ENCODE results near the gene ARID1A. TPM values are rescaled to one million over a fixed set of nuclear protein-coding genes. Genes with fewer than 3 reads are reported as not detected.
A peak's percentile ranks its signal among the peaks of the same experiment; 100 is the strongest.

ARID1A gene
- total and polyA plus RNA-seq, 2 donors (not counting 3 experiments of a cell fraction or from before 2014, with no cell fraction given): 36.9 to 77.2 TPM

DNA sequence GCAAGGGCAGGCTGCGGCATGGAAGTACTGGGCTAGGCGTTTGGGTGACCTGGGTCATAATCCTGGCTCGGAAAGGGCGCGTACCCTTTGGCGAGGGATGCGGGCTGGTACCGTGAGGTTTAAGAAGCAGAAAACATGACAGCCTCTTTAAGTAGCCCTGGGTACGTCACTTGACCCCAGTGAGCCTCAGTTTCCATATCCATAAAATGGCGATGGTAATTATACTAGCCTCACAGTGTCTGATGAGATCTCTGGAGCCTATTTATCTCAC, 92.6 kb downstream of the ARID1A start:
- dilution Hi-C loops (cut with MboI; ENCODE audit: extremely low pct_ligation_motif_present, low sequenced_read_pairs) (loop anchor here (5.0 kb wide), 1 partner anchor 86 kb away; no protein-coding TSS in a partner anchor), intact Hi-C loops (cut with micrococcal nuclease) (loop anchor here (2.0 kb wide), 1 partner anchor 288 kb away; no protein-coding TSS in a partner anchor)
- DNase-seq (ENCODE audit: low read depth, low spot score): no peak
- TF ChIP-seq, protein P1, sequence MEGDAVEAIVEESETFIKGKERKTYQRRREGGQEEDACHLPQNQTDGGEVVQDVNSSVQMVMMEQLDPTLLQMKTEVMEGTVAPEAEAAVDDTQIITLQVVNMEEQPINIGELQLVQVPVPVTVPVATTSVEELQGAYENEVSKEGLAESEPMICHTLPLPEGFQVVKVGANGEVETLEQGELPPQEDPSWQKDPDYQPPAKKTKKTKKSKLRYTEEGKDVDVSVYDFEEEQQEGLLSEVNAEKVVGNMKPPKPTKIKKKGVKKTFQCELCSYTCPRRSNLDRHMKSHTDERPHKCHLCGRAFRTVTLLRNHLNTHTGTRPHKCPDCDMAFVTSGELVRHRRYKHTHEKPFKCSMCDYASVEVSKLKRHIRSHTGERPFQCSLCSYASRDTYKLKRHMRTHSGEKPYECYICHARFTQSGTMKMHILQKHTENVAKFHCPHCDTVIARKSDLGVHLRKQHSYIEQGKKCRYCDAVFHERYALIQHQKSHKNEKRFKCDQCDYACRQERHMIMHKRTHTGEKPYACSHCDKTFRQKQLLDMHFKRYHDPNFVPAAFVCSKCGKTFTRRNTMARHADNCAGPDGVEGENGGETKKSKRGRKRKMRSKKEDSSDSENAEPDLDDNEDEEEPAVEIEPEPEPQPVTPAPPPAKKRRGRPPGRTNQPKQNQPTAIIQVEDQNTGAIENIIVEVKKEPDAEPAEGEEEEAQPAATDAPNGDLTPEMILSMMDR (IDR thresholded peaks at IDR 0.05; ENCODE audit: extremely low read depth in 1 of 2, insufficient read depth in 1 of 2, low read depth in 1 of 2, low read length in 2 of 2): no peak
- TF ChIP-seq POLR2A (IDR thresholded peaks at IDR 0.05; ENCODE audit: low read depth, low read length) (no peak), MYC (IDR thresholded peaks at IDR 0.05; ENCODE audit: low read depth, low read length) (no peak), GATA2 (IDR thresholded peaks at IDR 0.05; ENCODE audit: insufficient read depth, insufficient read length, low read depth, low read length) (no peak), FOS (IDR thresholded peaks at IDR 0.05; ENCODE audit: borderline replicate concordance, insufficient read depth, low read length) (no peak), MAX (IDR thresholded peaks at IDR 0.05; ENCODE audit: insufficient read depth, insufficient read length) (no peak), EZH2 (IDR thresholded peaks at IDR 0.05; ENCODE audit: borderline replicate concordance, low read depth, low read length, severe bottlenecking) (no peak), JUN (IDR thresholded peaks at IDR 0.05; ENCODE audit: borderline replicate concordance, insufficient read depth, insufficient read length, low read depth) (no peak), POLR2AphosphoS5 (IDR thresholded peaks at IDR 0.05; ENCODE audit: insufficient read depth, low read depth, low read length) (no peak)
- no peaks in the 10 kb centered on the region for H3K79me2 ChIP-seq (ENCODE audit: control insufficient read depth, insufficient read depth, low read length)
- H3K9ac ChIP-seq (replicated peaks; ENCODE audit: extremely low read depth, insufficient read depth, low read length): peak overlapping the region; percentile 85
- H3K9me3 ChIP-seq (replicated peaks; ENCODE audit: control insufficient read depth, insufficient read depth, low read length): no peaks in the 10 kb centered on the region
- peak overlapping the region; percentile 51 to 76 (median 52) for H3K4me3 ChIP-seq (replicated peaks in 1 of 3; ENCODE audit: insufficient read depth in 1 of 3, low read depth in 1 of 3, low read length in 3 of 3)
- peaks cover 45% of the 10 kb centered on the region for H3K4me1 ChIP-seq (ENCODE audit: control insufficient read depth, extremely low read depth, insufficient read depth, low read length)
- H3K27ac ChIP-seq (ENCODE audit: insufficient read depth, low read depth, low read length): peak overlapping the region; percentile 69
- H4K20me1 ChIP-seq (replicated peaks; ENCODE audit: control insufficient read depth, extremely low read depth, insufficient read depth, low read length): no peaks in the 10 kb centered on the region
- CTCF ChIA-PET: interaction anchor here (0.5 to 9.4 kb wide), 51 partner anchors 9 to 1728 kb away, joined by 3 to 428 read pairs (median 5); partner anchors contain the start of genes ARID1A and GPN2
- FAIRE-seq: peak; percentile 24
- H3K36me3 ChIP-seq (ENCODE audit: control insufficient read depth in 2 of 2, extremely low read depth in 1 of 2, insufficient read depth in 2 of 2, low read length in 2 of 2): no peaks in the 10 kb centered on the region
- peak overlapping the region; percentile 12 for H2AFZ ChIP-seq (ENCODE audit: low read depth, low read length)
- no peaks in the 10 kb centered on the region for H3K27me3 ChIP-seq (ENCODE audit: control insufficient read depth in 2 of 2, insufficient read depth in 2 of 2, low read length in 2 of 2)
- H3K4me2 ChIP-seq (ENCODE audit: insufficient read depth, low read length): peak overlapping the region; percentile 84
- POLR2A ChIA-PET: interaction anchor here (1.2 kb wide), 1 partner anchor 96 kb away, joined by 6 read pairs; no protein-coding TSS in a partner anchor
- no peaks in the 10 kb centered on the region for H3K9me1 ChIP-seq (replicated peaks; ENCODE audit: control insufficient read depth, extremely low read depth, insufficient read depth, low read length)
- no TSS peak for BruUV-seq (replicated peaks)
